HEK293T (cell line): Measurements from ENCODE around the gene C17orf114.

Source experiments
- CTCF ChIA-PET: fragments of 350-600 bp; formaldehyde crosslinking; extraction: SDS; loops from one replicate; lab custom pipeline; 2021; ENCODE audit warnings: antibody characterized with exemption, inconsistent platforms; lab: Yijun Ruan, JAX
- POLR2A ChIA-PET: fragments of 350-600 bp; formaldehyde crosslinking; extraction: SDS; loops from one replicate; lab custom pipeline; 2020; ENCODE audit warnings: antibody characterized with exemption, inconsistent platforms; lab: Yijun Ruan, JAX
- DNase-seq: peaks from one replicate; pipeline ENCODE4 v3.0.0; 2012; ENCODE audit warnings: mixed read lengths; ENCODE audit errors: extremely low spot score
- ARNT ChIP-seq: fragments of 450-650 bp; IDR thresholded peaks from 2 replicates; pipeline ENCODE4 v1.6.1; 2017; ENCODE audit warnings: mild to moderate bottlenecking
- BHLHE40 ChIP-seq: fragments of 450-650 bp; IDR thresholded peaks from 2 replicates; pipeline ENCODE4 v1.6.1; 2016; ENCODE audit warnings: mild to moderate bottlenecking, moderate library complexity, borderline replicate concordance
- CTBP1 ChIP-seq: fragments of 450-650 bp; IDR thresholded peaks from 2 replicates; pipeline ENCODE4 v1.6.1; 2016; ENCODE audit warnings: borderline replicate concordance
- ELF4 ChIP-seq: fragments of 450-650 bp; IDR thresholded peaks from 2 replicates; pipeline ENCODE4 v1.6.1; 2017; ENCODE audit warnings: antibody characterized with exemption
- FOXA1 ChIP-seq: fragments of 450-650 bp; IDR thresholded peaks from 2 replicates; pipeline ENCODE4 v1.6.1; 2016; ENCODE audit warnings: mild to moderate bottlenecking
- FOXK2 ChIP-seq: fragments of 450-650 bp; IDR thresholded peaks from 2 replicates; pipeline ENCODE4 v1.6.1; 2016; ENCODE audit warnings: mild to moderate bottlenecking
- FOXM1 ChIP-seq: fragments of 450-650 bp; IDR thresholded peaks from 2 replicates; pipeline ENCODE4 v1.6.1; 2017; ENCODE audit warnings: mild to moderate bottlenecking, borderline replicate concordance
- HDGF ChIP-seq: fragments of 450-650 bp; IDR thresholded peaks from 2 replicates; pipeline ENCODE4 v1.6.1; 2017; ENCODE audit warnings: antibody characterized with exemption, borderline replicate concordance
- L3MBTL2 ChIP-seq: fragments of 450-650 bp; conservative IDR thresholded peaks from 2 replicates; pipeline ENCODE4 v1.6.1; 2016; ENCODE audit warnings: mild to moderate bottlenecking
- LEF1 ChIP-seq: fragments of 450-650 bp; IDR thresholded peaks from 2 replicates; pipeline ENCODE4 v1.6.1; 2017; ENCODE audit warnings: mild to moderate bottlenecking, borderline replicate concordance
- NFRKB ChIP-seq: fragments of 450-650 bp; IDR thresholded peaks from 2 replicates; pipeline ENCODE4 v1.6.1; 2016; ENCODE audit warnings: mild to moderate bottlenecking, moderate library complexity
- TARDBP ChIP-seq: fragments of 450-650 bp; IDR thresholded peaks from 2 replicates; pipeline ENCODE4 v1.6.1; 2016
- ZNF384 ChIP-seq: fragments of 450-650 bp; IDR thresholded peaks from 2 replicates; pipeline ENCODE4 v1.6.1; 2016
- TF ChIP-seq, protein P1 (sequence below): fragments of 450-650 bp; IDR thresholded peaks from 2 replicates; pipeline ENCODE4 v1.6.1; 2016

C17orf114 gene

DNA sequence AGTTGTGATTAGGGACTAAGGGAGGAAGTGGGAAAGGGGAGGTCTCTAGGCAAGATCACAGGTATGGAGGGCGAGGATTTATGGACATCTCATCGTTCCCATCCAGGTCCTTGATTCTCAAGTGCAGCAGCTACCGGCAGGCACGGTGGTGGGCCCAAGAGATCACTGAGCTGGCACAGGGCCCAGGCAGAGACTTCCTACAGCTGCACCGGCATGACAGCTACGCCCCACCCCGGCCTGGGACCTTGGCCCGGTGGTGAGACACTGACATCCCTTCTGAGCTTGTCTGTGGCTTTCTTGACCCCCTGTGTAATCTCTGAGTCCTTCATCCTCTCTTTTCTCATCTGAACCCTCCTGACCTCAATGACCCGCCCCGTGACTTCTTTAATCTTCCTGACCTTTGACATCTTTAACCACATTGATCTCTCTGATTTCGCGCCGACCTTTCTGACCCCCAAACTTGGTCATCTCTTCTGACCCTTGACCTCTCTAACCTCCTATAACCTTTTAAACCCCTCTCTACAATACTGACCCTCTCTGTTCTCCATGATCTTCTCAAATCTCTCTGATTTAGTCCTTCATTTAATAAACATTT, 8.7 kb upstream of the C17orf114 start:
- ChIA-PET CTCF (no interaction called here), POLR2A (no interaction called here)
- TF ChIP-seq ZNF384 (no peak), CTBP1 (no peak), HDGF (no peak), L3MBTL2 (no peak), FOXM1 (no peak), BHLHE40 (no peak)
- TF ChIP-seq, protein P1, sequence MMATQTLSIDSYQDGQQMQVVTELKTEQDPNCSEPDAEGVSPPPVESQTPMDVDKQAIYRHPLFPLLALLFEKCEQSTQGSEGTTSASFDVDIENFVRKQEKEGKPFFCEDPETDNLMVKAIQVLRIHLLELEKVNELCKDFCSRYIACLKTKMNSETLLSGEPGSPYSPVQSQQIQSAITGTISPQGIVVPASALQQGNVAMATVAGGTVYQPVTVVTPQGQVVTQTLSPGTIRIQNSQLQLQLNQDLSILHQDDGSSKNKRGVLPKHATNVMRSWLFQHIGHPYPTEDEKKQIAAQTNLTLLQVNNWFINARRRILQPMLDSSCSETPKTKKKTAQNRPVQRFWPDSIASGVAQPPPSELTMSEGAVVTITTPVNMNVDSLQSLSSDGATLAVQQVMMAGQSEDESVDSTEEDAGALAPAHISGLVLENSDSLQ, result no peak
- DNase-seq, result no peak

DNA sequence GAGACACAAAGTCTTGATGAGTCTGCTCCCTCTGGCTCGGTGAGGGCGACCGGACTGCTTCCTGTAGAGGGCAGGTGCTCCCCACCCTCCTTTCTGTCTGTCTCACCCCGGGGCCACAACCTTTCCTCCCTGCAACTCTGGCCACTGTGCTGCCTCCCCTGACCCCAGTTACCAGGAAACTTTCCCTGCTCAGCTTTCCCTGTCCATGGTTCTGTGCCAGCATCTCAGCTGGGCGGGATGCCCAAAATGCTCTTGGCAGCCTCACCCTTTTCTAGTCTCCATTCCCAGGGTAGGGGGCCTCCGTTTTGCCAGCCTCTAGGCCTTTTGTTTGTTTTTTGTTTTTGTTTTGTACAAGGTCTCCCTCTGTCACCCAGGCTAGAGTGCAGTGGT, 6.2 kb upstream of the C17orf114 start:
- ChIA-PET CTCF (no interaction called here), POLR2A (interaction anchor here (3.4 kb wide), 1 partner anchor 19 kb away, joined by 19 read pairs; the partner anchor contains the start of gene GLTPD2)
- no peak for TF ChIP-seq CTBP1
- TF ChIP-seq LEF1, result no peak
- DNase-seq, result no peak

DNA sequence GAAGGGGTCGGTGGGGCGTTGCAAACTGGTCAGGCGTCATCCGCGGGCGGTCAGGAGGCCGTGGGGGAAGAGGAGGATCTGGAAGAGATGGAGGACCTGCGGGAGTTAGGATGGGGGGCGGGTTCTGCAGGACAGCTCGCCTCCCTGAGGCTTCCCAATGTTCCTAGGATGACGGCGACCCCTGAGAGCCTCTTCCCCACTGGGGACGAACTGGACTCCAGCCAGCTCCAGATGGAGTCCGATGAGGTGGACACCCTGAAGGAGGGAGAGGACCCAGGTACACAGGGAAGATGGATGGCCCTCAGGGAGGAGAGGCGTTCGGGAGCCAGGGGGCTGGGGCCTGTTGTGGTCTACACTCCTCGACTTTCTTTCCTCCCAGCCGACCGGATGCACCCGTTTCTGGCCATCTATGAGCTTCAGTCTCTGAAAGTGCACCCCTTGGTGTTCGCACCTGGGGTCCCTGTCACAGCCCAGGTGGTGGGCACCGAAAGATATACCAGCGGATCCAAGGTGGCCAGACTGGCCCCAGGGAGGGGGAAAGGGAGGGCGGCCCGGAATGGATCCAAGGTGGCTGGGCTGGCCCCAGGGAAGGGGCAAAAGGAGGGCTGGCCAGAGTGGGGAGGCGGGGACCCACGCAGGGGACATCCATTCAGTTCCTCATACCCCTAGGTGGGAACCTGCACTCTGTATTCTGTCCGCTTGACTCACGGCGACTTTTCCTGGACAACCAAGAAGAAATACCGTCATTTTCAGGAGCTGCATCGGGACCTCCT, 5.7 kb upstream of the C17orf114 start:
- POLR2A ChIA-PET, result interaction anchor here (0.9 to 3.4 kb wide), 10 partner anchors 8 to 132 kb away, joined by 3 to 19 read pairs (median 4); partner anchors contain the start of genes GLTPD2, MINK1, PSMB6 and RNF167
- TF ChIP-seq, protein P1, result no peak
- DNase-seq, result no peak
- CTCF ChIA-PET, result interaction anchor here (1.4 kb wide), 1 partner anchor 18 kb away, joined by 8 read pairs; no protein-coding TSS in a partner anchor

DNA sequence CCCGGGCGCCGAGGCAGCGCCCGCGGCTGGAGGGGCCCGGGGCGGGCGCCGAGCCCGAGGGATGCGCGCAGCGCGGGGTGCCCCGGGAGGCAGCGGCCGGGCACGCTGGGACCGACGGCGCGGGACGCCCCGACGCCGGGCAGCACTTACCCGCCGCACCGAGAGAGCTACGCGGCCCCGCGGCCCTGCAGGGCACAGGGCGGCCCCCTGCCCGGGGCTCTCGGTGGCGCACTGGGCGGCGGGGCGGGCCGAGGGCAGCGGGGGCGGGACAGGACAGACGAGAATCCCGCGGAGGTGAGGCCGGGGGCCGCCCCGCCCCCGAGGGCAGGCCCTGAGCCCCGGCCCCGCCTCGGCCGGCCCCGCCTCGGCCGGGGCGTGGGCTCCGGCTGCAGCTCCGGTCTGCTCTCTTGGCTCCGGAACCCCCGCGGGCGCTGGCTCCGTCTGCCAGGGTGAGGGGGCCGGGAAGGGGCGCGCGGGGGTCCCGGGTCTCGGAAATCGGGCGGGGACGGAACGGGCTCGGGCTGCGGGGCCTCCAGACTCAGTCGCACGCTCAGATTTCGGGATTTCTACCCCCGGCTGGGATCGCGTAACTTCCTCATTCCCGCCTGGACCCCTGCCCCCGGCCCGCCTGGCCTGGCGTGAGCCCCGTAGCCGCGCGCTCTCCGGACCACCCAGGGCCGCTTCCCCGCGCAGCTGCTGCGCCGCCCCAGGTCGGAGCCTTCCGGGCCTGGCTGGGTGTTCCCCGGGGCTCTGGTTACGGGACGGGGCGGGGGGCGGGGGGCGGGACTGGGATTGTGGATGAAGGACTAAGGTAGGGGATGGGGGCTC, 4.9 kb upstream of the C17orf114 start, which contains the start of gene PLD2:
Gene PLD2, plus strand, starts transcription at position 376 of the 828 bp plus-strand sequence. CDS start 621 bp downstream, outside the sequence.
- POLR2A ChIA-PET, result interaction anchor here (0.7 to 3.4 kb wide), 12 partner anchors 9 to 133 kb away, joined by 3 to 19 read pairs (median 4); partner anchors contain the start of genes GLTPD2, MINK1, PSMB6 and RNF167
- TF ChIP-seq, protein P1, result no peak
- TF ChIP-seq FOXM1, result peak; percentile 26; the same call in 1 of the 2 replicates
- peak; percentile 97 for DNase-seq
- CTCF ChIA-PET, result interaction anchor here (1.1 to 1.4 kb wide), 2 partner anchors 17 to 31 kb away, joined by 3 to 8 read pairs; no protein-coding TSS in a partner anchor

DNA sequence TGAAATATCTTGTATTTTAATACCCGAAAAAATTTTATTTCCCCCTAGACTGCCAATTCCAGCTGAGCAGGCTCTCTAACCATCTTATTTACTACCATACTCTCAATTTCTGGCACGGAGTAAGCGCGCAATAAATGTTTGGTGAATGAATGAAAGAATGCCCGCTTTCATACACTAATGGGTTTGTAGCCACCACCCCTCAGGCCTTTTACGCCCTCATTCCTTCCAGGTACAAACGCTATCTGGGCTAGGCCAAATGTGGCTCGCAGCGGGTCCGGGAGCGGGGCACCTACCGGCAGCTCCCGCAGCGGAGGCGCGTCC, 4.3 kb upstream of the C17orf114 start:
- DNase-seq, result no peak
- CTCF ChIA-PET, result interaction anchor here (1.1 to 1.4 kb wide), 2 partner anchors 16 to 32 kb away, joined by 3 to 8 read pairs; no protein-coding TSS in a partner anchor
- POLR2A ChIA-PET, result interaction anchor here (0.7 to 3.4 kb wide), 10 partner anchors 9 to 32 kb away, joined by 3 to 19 read pairs (median 4); partner anchors contain the start of genes GLTPD2, MINK1 and PSMB6
- TF ChIP-seq ELF4 (no peak), LEF1 (no peak), NFRKB (no peak)
- TF ChIP-seq, protein P1, result no peak

DNA sequence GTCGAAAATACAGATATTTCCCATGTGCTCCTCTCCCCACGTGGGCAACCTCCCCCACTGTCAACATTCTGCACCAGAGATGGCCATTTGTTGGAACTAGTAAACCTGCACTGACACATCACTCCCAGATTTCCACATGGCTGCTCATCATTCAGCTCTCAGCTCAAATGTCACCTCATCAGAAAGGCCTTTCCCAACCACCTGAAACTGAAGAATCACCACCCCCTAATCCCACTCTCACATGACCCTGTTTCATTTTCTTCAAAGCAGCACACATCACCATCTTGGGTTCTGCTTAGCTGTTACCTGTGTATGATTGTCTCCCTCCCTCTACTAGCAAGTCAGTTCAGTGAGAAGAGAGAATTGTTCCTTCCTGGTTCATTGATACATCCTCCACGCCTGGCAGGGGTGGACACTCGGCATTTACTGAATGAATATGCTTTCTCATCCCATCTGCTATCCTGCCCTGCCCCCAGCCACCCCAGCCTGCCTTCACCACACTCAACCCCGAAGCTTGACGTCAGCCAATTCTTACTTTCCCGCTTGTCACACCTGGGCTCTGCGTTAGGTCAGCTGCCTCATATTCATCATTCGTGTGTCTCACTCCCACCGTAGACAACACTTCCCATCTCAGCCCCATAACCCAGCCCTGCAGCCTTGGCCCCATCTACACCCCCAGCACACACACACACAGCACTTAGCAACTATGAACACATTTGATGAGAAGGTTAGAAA, 1.5 kb downstream of the C17orf114 start:
- POLR2A ChIA-PET, result interaction anchor here (1.2 kb wide), 1 partner anchor 11 kb away, joined by 5 read pairs; no protein-coding TSS in a partner anchor
- no peak for DNase-seq
- CTCF ChIA-PET, result no interaction called here
- TF ChIP-seq FOXK2, result no peak
- no peak for TF ChIP-seq ARNT
- no peak for TF ChIP-seq NFRKB
- TF ChIP-seq TARDBP, result no peak
- TF ChIP-seq FOXA1, result no peak
- no peak for TF ChIP-seq FOXM1
- no peak for TF ChIP-seq BHLHE40
- no peak for TF ChIP-seq LEF1
- no peak for TF ChIP-seq ELF4
